ENCODE measurements around the gene OR14C36. TPM values are rescaled to one million over a fixed set of nuclear protein-coding genes. Genes with fewer than 3 reads are reported as not detected.

Gene OR14C36
- total RNA-seq, 2 experiments from 2014 or later = not detected

DNA sequence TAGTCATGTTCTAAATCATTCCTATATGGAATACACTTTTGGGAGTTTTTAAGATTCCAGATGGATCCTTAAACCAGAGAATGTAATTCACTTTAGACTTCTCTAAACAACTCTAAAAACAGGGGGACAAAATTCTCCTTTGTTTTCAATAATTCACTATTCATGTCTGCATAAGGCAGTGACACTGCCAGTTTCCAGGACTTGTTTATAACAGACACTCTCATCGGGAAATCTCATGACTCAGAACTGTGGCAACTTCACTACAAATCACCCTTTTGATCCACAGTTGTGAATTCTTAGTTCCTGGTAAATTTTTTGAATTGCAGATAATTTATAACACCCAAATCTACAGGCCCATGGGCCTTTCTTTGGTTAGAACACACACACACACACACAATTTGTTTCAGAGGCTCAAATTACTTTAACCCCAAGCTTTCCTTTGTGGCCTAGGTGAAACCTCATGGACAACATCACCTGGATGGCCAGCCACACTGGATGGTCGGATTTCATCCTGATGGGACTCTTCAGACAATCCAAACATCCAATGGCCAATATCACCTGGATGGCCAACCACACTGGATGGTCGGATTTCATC, 12.6 kb downstream of the OR14C36 start, which contains the start of gene OR2T4:
Gene OR2T4 (plus strand): TSS at position 545 of the 595 bp plus-strand sequence. CDS start 0 bp downstream, at position 545.
- H3K4me1 ChIP-seq (ENCODE audit: insufficient read depth, low read length, poor library complexity, severe bottlenecking) = no peaks in the 10 kb centered on the region
- intact Hi-C loops (cut with micrococcal nuclease; ENCODE audit: unreplicated experiment) = no loop called here
- H3K4me3 ChIP-seq (ENCODE audit: low read depth, low read length, poor library complexity, severe bottlenecking) = no peak within 1 kb of the TSS
- no peaks in the 10 kb centered on the region for H3K9me3 ChIP-seq (ENCODE audit: low read length)
- H2AFZ ChIP-seq (ENCODE audit: low read length) = no peak within 1 kb of the TSS
- no peak for DNase-seq (ENCODE audit: low spot score)
- ChIA-PET POLR2A (no interaction called here), CTCF (ENCODE audit: unreplicated experiment) (no interaction called here)
- H3K27ac ChIP-seq (ENCODE audit: low read depth, low read length, poor library complexity, severe bottlenecking) = no peak within 1 kb of the TSS
- no TSS peak for BruUV-seq (replicated peaks)
- TF ChIP-seq, protein P1, sequence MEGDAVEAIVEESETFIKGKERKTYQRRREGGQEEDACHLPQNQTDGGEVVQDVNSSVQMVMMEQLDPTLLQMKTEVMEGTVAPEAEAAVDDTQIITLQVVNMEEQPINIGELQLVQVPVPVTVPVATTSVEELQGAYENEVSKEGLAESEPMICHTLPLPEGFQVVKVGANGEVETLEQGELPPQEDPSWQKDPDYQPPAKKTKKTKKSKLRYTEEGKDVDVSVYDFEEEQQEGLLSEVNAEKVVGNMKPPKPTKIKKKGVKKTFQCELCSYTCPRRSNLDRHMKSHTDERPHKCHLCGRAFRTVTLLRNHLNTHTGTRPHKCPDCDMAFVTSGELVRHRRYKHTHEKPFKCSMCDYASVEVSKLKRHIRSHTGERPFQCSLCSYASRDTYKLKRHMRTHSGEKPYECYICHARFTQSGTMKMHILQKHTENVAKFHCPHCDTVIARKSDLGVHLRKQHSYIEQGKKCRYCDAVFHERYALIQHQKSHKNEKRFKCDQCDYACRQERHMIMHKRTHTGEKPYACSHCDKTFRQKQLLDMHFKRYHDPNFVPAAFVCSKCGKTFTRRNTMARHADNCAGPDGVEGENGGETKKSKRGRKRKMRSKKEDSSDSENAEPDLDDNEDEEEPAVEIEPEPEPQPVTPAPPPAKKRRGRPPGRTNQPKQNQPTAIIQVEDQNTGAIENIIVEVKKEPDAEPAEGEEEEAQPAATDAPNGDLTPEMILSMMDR (conservative IDR thresholded peaks at IDR 0.05; ENCODE audit: low read length) = no peak
- TF ChIP-seq EZH2phosphoT487 (IDR thresholded peaks at IDR 0.05; ENCODE audit: borderline replicate concordance, low read depth, low read length) = no peak
- H3K79me2 ChIP-seq (ENCODE audit: insufficient read depth, low read depth, low read length) = no peaks in the 10 kb centered on the region
- no peaks in the 10 kb centered on the region for H3K9me2 ChIP-seq (ENCODE audit: insufficient read depth, low read length)
- no peak within 1 kb of the TSS for H3K4me2 ChIP-seq (ENCODE audit: low read length)
- H3K36me3 ChIP-seq (ENCODE audit: insufficient read depth, low read length) = no peaks in the 10 kb centered on the region
- H4K20me1 ChIP-seq (ENCODE audit: insufficient read depth, low read length) = no peaks in the 10 kb centered on the region

DNA sequence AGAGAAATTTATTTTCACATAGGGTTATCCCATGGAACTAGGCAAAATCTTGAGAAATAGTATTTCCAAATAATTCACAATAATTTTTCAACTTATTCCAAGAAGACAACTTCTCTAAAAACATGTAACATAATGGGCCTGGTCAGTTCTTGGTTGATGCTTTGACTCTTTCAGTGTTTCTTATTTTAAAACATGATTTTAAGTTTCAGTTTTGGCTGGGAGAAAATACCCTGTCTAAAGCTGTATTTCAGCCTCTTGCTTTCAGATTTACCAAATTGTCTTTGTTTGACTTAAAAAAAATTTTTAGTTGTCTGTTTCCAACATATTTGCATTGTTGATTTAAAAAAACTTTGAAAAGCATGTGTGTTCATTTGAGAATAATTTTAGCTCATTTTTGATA, 18.0 kb downstream of the OR14C36 start:
- TF ChIP-seq, protein P1 (conservative IDR thresholded peaks at IDR 0.05; ENCODE audit: low read length) = no peak
- no peak for TF ChIP-seq EZH2phosphoT487 (IDR thresholded peaks at IDR 0.05; ENCODE audit: borderline replicate concordance, low read depth, low read length)
- no peak overlapping the region for H3K27ac ChIP-seq (ENCODE audit: low read depth, low read length, poor library complexity, severe bottlenecking)
- POLR2A ChIA-PET = no interaction called here
- H3K36me3 ChIP-seq (ENCODE audit: insufficient read depth, low read length) = no peaks in the 10 kb centered on the region
- no peaks in the 10 kb centered on the region for H3K79me2 ChIP-seq (ENCODE audit: insufficient read depth, low read depth, low read length)
- no peaks in the 10 kb centered on the region for H4K20me1 ChIP-seq (ENCODE audit: insufficient read depth, low read length)
- no peak overlapping the region for H3K4me2 ChIP-seq (ENCODE audit: low read length)
- H3K4me3 ChIP-seq (ENCODE audit: low read depth, low read length, poor library complexity, severe bottlenecking) = no peak overlapping the region
- no peaks in the 10 kb centered on the region for H3K4me1 ChIP-seq (ENCODE audit: insufficient read depth, low read length, poor library complexity, severe bottlenecking)
- CTCF ChIA-PET (ENCODE audit: unreplicated experiment) = no interaction called here
- intact Hi-C loops (cut with micrococcal nuclease; ENCODE audit: unreplicated experiment) = no loop called here
- no peak overlapping the region for H2AFZ ChIP-seq (ENCODE audit: low read length)
- H3K9me2 ChIP-seq (ENCODE audit: insufficient read depth, low read length) = no peaks in the 10 kb centered on the region
- DNase-seq (ENCODE audit: low spot score) = no peak
- no TSS peak for BruUV-seq (replicated peaks)
- no peaks in the 10 kb centered on the region for H3K9me3 ChIP-seq (ENCODE audit: low read length)

DNA sequence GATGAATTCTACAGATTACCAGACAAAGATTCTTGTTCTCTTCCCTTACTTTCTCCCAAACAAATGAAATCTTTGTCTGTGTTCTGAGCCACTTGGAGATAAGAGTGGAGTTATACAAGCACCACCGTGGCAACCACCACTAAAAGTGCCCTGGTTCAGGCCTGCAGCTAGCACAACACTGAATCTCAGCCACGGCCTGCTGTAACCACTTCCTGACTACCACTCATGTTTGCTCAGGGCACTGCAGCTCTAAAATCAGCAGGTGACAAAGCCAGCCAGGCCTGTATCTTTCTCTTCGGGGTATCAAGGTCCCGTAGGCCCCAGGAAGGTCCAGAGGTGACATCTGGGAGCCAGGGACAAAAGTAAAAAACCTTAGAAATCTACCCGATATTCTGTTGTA, 23.8 kb downstream of the OR14C36 start:
- intact Hi-C loops (cut with micrococcal nuclease; ENCODE audit: unreplicated experiment) = no loop called here

More for the DNA sequence above, 23.8 kb downstream of the OR14C36 start:
- CTCF ChIA-PET (ENCODE audit: unreplicated experiment) = no interaction called here
- H3K4me3 ChIP-seq (ENCODE audit: low read depth, low read length, poor library complexity, severe bottlenecking) = no peak overlapping the region
- H3K4me2 ChIP-seq (ENCODE audit: low read length) = no peak overlapping the region
- TF ChIP-seq, protein P1 (conservative IDR thresholded peaks at IDR 0.05; ENCODE audit: low read length) = no peak
- DNase-seq (ENCODE audit: low spot score) = no peak
- H3K27ac ChIP-seq (ENCODE audit: low read depth, low read length, poor library complexity, severe bottlenecking) = no peak overlapping the region
- no peaks in the 10 kb centered on the region for H3K9me2 ChIP-seq (ENCODE audit: insufficient read depth, low read length)
- H2AFZ ChIP-seq (ENCODE audit: low read length) = no peak overlapping the region
- H4K20me1 ChIP-seq (ENCODE audit: insufficient read depth, low read length) = no peaks in the 10 kb centered on the region
- H3K4me1 ChIP-seq (ENCODE audit: insufficient read depth, low read length, poor library complexity, severe bottlenecking) = no peaks in the 10 kb centered on the region
- POLR2A ChIA-PET = no interaction called here
- no peaks in the 10 kb centered on the region for H3K36me3 ChIP-seq (ENCODE audit: insufficient read depth, low read length)
- no peaks in the 10 kb centered on the region for H3K79me2 ChIP-seq (ENCODE audit: insufficient read depth, low read depth, low read length)
- no TSS peak for BruUV-seq (replicated peaks)
- no peaks in the 10 kb centered on the region for H3K9me3 ChIP-seq (ENCODE audit: low read length)

Data from OCI-LY7 (cell line).